ENCODE measurements around the gene CEP152. TPM values are rescaled to one million over a fixed set of nuclear protein-coding genes. Genes with fewer than 3 reads are reported as not detected.
A peak's percentile ranks its signal among the peaks of the same experiment; 100 is the strongest.
"Not testable (repeated sequence)": the region's sequence is repeated elsewhere in the genome, so short reads cannot be mapped to it uniquely, and the experiment has no call there.

The CEP152 gene
- total and polyA plus RNA-seq, 11 donors: 0.61 to 3.2 (median 1.6) TPM

DNA sequence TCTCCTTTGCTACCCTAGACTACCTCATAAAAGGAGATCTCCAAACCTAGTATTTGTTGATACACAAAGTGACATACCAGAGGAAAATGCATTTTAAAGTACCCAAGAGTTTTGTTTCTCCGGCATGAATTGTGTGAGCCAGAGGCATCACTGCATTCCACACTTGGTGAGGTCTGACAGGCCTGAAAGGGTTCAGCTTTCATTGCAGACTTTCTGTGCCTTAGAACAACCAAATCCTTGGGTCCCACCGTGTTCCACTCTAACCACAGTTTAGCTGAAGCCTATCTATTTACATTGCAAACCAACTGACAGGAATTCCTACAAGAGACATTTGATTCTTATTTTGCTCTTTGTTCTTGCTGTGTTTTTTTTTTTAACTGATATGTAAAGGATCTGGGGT is 46.1 kb upstream of the CEP152 start:
- no peak overlapping the region for H3K4me3 ChIP-seq
- no peak overlapping the region for H3K27ac ChIP-seq
- DNase-seq: no peak
- H3K4me1 ChIP-seq: peaks cover 0 to 11% (median 0%) of the 10 kb centered on the region in 12 donors
- no peaks in the 10 kb centered on the region for H3K36me3 ChIP-seq
- intact Hi-C loops (cut with DNase I): loop anchor here in 2 of 10 donors (5.0 kb wide), 2 partner anchors 500 to 1285 kb away; no protein-coding TSS in a partner anchor
- ATAC-seq: no peak
- WGBS, 4 donors: 47 to 53% (median 50%) methylated on average over 2 of the region's 2 CpGs
- no peaks in the 10 kb centered on the region for H3K27me3 ChIP-seq
- H3K9me3 ChIP-seq: no peaks in the 10 kb centered on the region
- TF ChIP-seq CTCF (IDR thresholded peaks at IDR 0.05) (no peak), POLR2A (IDR thresholded peaks at IDR 0.05) (no peak)

DNA sequence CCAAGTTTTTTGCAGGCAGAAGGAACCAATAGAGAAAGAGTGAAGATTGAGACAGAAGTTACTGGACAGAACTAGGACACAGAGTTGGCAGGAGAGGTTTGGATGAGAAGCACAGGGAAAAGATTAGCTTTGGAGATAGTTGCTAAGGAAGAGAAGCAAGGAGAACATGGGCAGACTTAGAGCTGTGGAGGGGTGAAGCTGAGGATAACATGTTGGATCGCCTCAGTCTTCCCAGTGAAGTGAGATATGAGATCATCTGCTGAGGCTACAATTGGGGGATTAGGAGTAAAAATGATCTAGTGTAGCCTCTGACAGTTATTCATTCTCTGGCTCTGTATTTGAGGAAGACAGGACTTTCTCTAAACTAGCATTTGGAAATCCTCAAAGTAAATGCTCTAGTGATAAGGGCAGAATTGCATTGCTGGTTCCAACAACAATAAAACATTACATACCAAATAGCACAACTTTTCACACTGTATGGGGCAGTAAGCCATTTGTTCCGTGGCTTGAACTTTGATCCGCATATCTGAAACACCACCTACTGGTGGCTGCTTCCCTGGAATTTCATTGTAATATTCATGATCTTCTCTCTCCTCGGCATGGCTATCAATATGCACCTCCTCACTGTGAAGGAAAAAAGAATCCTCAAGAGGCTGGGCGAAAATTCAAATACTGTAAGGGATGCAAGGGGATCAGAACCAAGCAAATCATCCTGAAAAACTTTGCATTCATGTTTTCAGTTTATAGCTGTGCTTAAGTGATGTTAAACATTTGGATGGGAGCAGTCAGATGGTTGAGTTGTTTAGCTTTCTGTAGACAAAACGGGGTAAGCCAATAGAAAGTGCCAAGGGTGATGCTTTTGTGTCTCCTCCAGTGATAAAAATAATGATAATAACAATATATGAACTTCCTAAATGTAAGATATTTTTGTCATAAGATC is 44.9 kb upstream of the CEP152 start:
- no peaks in the 10 kb centered on the region for H3K36me3 ChIP-seq
- H3K4me3 ChIP-seq: no peak overlapping the region
- H3K9me3 ChIP-seq: no peaks in the 10 kb centered on the region
- peak overlapping the region in 1 of 12 donors; percentile 4 for H3K27ac ChIP-seq
- H3K27me3 ChIP-seq: no peaks in the 10 kb centered on the region
- peak in 10 of 12 donors; percentile 12 to 54 (median 40) for TF ChIP-seq CTCF (IDR thresholded peaks at IDR 0.05)
- TF ChIP-seq POLR2A (IDR thresholded peaks at IDR 0.05): no peak
- DNase-seq: no peak
- H3K4me1 ChIP-seq: peaks cover 0 to 11% (median 0%) of the 10 kb centered on the region in 12 donors
- ATAC-seq: peak; percentile 70 to 87 (median 82)
- WGBS, 4 donors: 21 to 29% (median 25%) methylated on average over 6 of the region's 6 CpGs
- intact Hi-C loops (cut with DNase I): loop anchor here in 2 of 10 donors (5.0 kb wide), 2 partner anchors 498 to 1287 kb away; no protein-coding TSS in a partner anchor

DNA sequence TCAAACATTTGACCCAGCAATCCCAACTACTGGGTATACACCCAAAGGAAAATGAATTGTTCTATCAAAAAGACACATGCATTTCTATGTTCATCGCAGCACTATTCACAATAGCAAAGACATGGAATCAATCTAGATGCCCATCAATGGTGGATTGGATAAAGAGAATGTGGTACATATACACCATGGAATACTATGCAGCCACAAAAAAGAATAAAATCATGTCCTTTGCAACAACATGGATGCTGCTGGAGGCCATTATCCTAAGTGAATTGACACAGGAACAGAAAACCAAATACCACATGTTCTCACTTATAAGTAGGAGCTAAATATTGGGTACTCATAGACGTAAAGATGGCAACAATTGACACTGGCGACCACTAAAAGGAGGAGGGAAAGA is 43.6 kb upstream of the CEP152 start:
- H3K9me3 ChIP-seq; DNase-seq; intact Hi-C loops (cut with DNase I); H3K36me3 ChIP-seq; ATAC-seq; H3K27ac ChIP-seq; H3K4me3 ChIP-seq; H3K27me3 ChIP-seq: not testable (repeated sequence)
- H3K4me1 ChIP-seq: peaks cover 0 to 11% (median 0%) of the 10 kb centered on the region in 12 donors
- WGBS, 4 donors: 97 to 98% (median 98%) methylated on average over 3 of the region's 3 CpGs

- Histone ChIP-seq H3K27ac (no peak overlapping the region), H3K27me3 (no peaks in the 10 kb centered on the region)
- intact Hi-C loops (cut with DNase I): no loop called here
Measured at GRCh38 chr15:48851956-48852355, 41.1 kb upstream of the CEP152 start.

More at GRCh38 chr15:48851956-48852355, 41.1 kb upstream of the CEP152 start:
- DNase-seq (no peak), ATAC-seq (no peak)
- TF ChIP-seq POLR2A (IDR thresholded peaks at IDR 0.05) (no peak), CTCF (IDR thresholded peaks at IDR 0.05) (no peak)
- no peaks in the 10 kb centered on the region for H3K36me3 ChIP-seq
- peaks cover 0 to 11% (median 0%) of the 10 kb centered on the region in 12 donors for H3K4me1 ChIP-seq
- no peak overlapping the region for H3K4me3 ChIP-seq
- no peaks in the 10 kb centered on the region for H3K9me3 ChIP-seq

Data from heart left ventricle (tissue), 16 donors.